SU-DHL-6 (cell line): ENCODE results near the gene CACNA1B.

Experiments
- EZH2phosphoT487 ChIP-seq: fragments of 200-600 bp; sonication (generic), shearing (Covaris generic); conservative IDR thresholded peaks from 2 replicates; pipeline ENCODE4 v1.6.1; 2018; ENCODE audit warnings: mild to moderate bottlenecking, antibody characterized with exemption, low read length, moderate library complexity, mixed read lengths
- TF ChIP-seq, protein P1 (sequence below): fragments of 200-600 bp; sonication (generic); IDR thresholded peaks from one replicate; pipeline ENCODE4 v1.5.1; 2017; ENCODE audit warnings: antibody characterized with exemption, mild to moderate bottlenecking, low read length, moderate library complexity; ENCODE audit not compliant: insufficient read depth, poor library complexity, severe bottlenecking

DNA sequence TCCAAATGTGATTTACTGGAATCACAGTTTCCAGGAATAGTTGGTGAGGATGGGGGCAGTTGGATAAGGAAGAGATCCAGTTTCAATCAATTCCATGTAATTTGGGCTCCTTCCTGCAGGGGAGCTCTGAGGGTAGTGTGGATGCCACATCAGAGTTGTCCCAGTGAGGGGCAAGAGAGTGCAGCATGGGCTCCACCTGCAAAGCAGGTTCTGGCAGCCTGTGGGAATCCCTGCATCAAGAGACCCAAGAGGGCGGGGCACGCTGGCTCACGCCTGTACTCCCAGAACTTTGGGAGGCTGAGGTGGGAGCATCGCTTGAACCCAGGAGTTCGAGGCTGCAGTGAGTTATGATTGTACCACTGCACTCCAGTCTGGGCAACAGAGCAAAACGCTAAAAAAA, 188.5 kb downstream of the CACNA1B start:
- TF ChIP-seq, protein P1, sequence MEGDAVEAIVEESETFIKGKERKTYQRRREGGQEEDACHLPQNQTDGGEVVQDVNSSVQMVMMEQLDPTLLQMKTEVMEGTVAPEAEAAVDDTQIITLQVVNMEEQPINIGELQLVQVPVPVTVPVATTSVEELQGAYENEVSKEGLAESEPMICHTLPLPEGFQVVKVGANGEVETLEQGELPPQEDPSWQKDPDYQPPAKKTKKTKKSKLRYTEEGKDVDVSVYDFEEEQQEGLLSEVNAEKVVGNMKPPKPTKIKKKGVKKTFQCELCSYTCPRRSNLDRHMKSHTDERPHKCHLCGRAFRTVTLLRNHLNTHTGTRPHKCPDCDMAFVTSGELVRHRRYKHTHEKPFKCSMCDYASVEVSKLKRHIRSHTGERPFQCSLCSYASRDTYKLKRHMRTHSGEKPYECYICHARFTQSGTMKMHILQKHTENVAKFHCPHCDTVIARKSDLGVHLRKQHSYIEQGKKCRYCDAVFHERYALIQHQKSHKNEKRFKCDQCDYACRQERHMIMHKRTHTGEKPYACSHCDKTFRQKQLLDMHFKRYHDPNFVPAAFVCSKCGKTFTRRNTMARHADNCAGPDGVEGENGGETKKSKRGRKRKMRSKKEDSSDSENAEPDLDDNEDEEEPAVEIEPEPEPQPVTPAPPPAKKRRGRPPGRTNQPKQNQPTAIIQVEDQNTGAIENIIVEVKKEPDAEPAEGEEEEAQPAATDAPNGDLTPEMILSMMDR = no peak
- TF ChIP-seq EZH2phosphoT487 = no peak
